HG02885 (cell line): ENCODE data around the gene SIAE.
A peak's percentile ranks its signal among the peaks of the same experiment; 100 is the strongest.
"Not testable (repeated sequence)": the region's sequence is repeated elsewhere in the genome, so short reads cannot be mapped to it uniquely, and the experiment has no call there.

ENCODE experiments used
- ATAC-seq: cut with Tn5 transposase; IDR thresholded peaks from one replicate; pipeline ENCODE4 v1.9.1; 2021; ENCODE audit warnings: mild to moderate bottlenecking; ENCODE audit not compliant: unreplicated experiment, poor library complexity

SIAE gene

GRCh38 chr11:124627546-124627945 is 46.0 kb downstream of the SIAE start:
- ATAC-seq = no peak

- ATAC-seq = no peak
Observed at GRCh38 chr11:124625504-124626168, 47.9 kb downstream of the SIAE start.

GRCh38 chr11:124623861-124624525 is 49.5 kb downstream of the SIAE start:
- no peak for ATAC-seq

GRCh38 chr11:124622531-124623451 is 50.7 kb downstream of the SIAE start, which contains the start of gene TBRG1:
TBRG1 (plus strand) TSS chr11:124622864; CDS start chr11:124623084, 220 bp downstream.
- ATAC-seq = peak; percentile 98

- no peak for ATAC-seq
Observed at GRCh38 chr11:124618863-124619262, 54.7 kb downstream of the SIAE start.

GRCh38 chr11:124612567-124613246 is 60.8 kb downstream of the SIAE start:
- ATAC-seq = no peak

- ATAC-seq = peak; percentile 73
Observed at GRCh38 chr11:124612045-124612444, 61.5 kb downstream of the SIAE start.

- ATAC-seq = no peak
Observed at GRCh38 chr11:124611064-124611463, 62.5 kb downstream of the SIAE start, which contains the start of gene PANX3. PANX3 (plus strand) TSS chr11:124611428; CDS start chr11:124611557, 129 bp downstream.

GRCh38 chr11:124610295-124610694 is 63.2 kb downstream of the SIAE start:
- no peak for ATAC-seq

- no peak for ATAC-seq
Observed at GRCh38 chr11:124608147-124608546, 65.4 kb downstream of the SIAE start.

GRCh38 chr11:124605719-124606118 is 67.8 kb downstream of the SIAE start:
- no peak for ATAC-seq

- ATAC-seq = not testable (repeated sequence)
Observed at GRCh38 chr11:124602723-124603122, 70.8 kb downstream of the SIAE start.

GRCh38 chr11:124602193-124602592 is 71.3 kb downstream of the SIAE start:
- no peak for ATAC-seq

- no peak for ATAC-seq
Observed at GRCh38 chr11:124600621-124601320, 72.8 kb downstream of the SIAE start.

- no peak for ATAC-seq
Observed at GRCh38 chr11:124597626-124598025, 75.9 kb downstream of the SIAE start.

- no peak for ATAC-seq
Observed at GRCh38 chr11:124595302-124595701, 78.2 kb downstream of the SIAE start.

GRCh38 chr11:124592627-124593026 is 80.9 kb downstream of the SIAE start:
- no peak for ATAC-seq

GRCh38 chr11:124591430-124591829 is 82.1 kb downstream of the SIAE start:
- ATAC-seq = no peak

GRCh38 chr11:124586238-124586860 is 87.2 kb downstream of the SIAE start:
- ATAC-seq = peak; percentile 60
